Activated T-cell treated with anti-CD3 and anti-CD28 coated beads, Interleukin-2, amount 50 U/mL, for 1 hour (primary cell): ENCODE measurements around the gene HSD17B14.
"Not testable (repeated sequence)": the region's sequence is repeated elsewhere in the genome, so short reads cannot be mapped to it uniquely, and the experiment has no call there.

Experiments used
- DNase-seq: peaks from one replicate; pipeline ENCODE4 v3.0.0-alpha.2; 2020

Gene HSD17B14

GRCh38 chr19:48795685-48796070 lies 40.6 kb downstream of the HSD17B14 start:
- DNase-seq: no peak

GRCh38 chr19:48795055-48795684 lies 41.1 kb downstream of the HSD17B14 start:
- DNase-seq: peak; percentile 86

GRCh38 chr19:48794291-48794690 lies 42.0 kb downstream of the HSD17B14 start:
- no peak for DNase-seq

GRCh38 chr19:48793271-48793670 lies 43.0 kb downstream of the HSD17B14 start:
- no peak for DNase-seq

- DNase-seq: not testable (repeated sequence)
Measured at GRCh38 chr19:48787331-48787730, 49.0 kb downstream of the HSD17B14 start.

GRCh38 chr19:48786422-48786821 lies 49.9 kb downstream of the HSD17B14 start:
- DNase-seq: not testable (repeated sequence)

GRCh38 chr19:48784527-48784926 lies 51.8 kb downstream of the HSD17B14 start:
- no peak for DNase-seq

GRCh38 chr19:48780631-48781391 lies 55.5 kb downstream of the HSD17B14 start:
- no peak for DNase-seq

- no peak for DNase-seq
Measured at GRCh38 chr19:48779636-48780035, 56.7 kb downstream of the HSD17B14 start.

GRCh38 chr19:48777720-48778119 lies 58.6 kb downstream of the HSD17B14 start:
- DNase-seq: no peak

GRCh38 chr19:48777139-48777538 lies 59.2 kb downstream of the HSD17B14 start:
- DNase-seq: no peak

GRCh38 chr19:48772503-48772953 lies 63.8 kb downstream of the HSD17B14 start:
- DNase-seq: no peak

GRCh38 chr19:48770734-48771472 lies 65.4 kb downstream of the HSD17B14 start:
- no peak for DNase-seq

GRCh38 chr19:48770266-48770665 lies 66.0 kb downstream of the HSD17B14 start:
- DNase-seq: no peak

- DNase-seq: no peak
Measured at GRCh38 chr19:48768994-48769713, 67.1 kb downstream of the HSD17B14 start.

GRCh38 chr19:48768171-48768753 lies 68.0 kb downstream of the HSD17B14 start:
- DNase-seq: not testable (repeated sequence)

GRCh38 chr19:48765816-48766215 lies 70.5 kb downstream of the HSD17B14 start:
- not testable (repeated sequence) for DNase-seq
